B cell (primary cell): ENCODE measurements around the gene MTPN.

ENCODE experiments used
- EZH2 ChIP-seq: IDR thresholded peaks from 2 replicates; pipeline ENCODE4 v1.6.1; 2012; ENCODE audit warnings: borderline replicate concordance, low read depth, mild to moderate bottlenecking, moderate library complexity, low read length; ENCODE audit not compliant: insufficient read depth, poor library complexity, severe bottlenecking
- TF ChIP-seq, protein P1 (sequence below): fragments of 200-600 bp; IDR thresholded peaks from one replicate; pipeline ENCODE4 v1.8.0; 2022; ENCODE audit warnings: antibody characterized with exemption, mild to moderate bottlenecking

- TF ChIP-seq, protein P1, sequence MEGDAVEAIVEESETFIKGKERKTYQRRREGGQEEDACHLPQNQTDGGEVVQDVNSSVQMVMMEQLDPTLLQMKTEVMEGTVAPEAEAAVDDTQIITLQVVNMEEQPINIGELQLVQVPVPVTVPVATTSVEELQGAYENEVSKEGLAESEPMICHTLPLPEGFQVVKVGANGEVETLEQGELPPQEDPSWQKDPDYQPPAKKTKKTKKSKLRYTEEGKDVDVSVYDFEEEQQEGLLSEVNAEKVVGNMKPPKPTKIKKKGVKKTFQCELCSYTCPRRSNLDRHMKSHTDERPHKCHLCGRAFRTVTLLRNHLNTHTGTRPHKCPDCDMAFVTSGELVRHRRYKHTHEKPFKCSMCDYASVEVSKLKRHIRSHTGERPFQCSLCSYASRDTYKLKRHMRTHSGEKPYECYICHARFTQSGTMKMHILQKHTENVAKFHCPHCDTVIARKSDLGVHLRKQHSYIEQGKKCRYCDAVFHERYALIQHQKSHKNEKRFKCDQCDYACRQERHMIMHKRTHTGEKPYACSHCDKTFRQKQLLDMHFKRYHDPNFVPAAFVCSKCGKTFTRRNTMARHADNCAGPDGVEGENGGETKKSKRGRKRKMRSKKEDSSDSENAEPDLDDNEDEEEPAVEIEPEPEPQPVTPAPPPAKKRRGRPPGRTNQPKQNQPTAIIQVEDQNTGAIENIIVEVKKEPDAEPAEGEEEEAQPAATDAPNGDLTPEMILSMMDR, result no peak
- TF ChIP-seq EZH2, result no peak
Measured at GRCh38 chr7:135995748-135996147, 18.6 kb upstream of the MTPN start.
